Stimulated activated CD8-positive, alpha-beta memory T cell treated with anti-CD3 and anti-CD28 coated beads, Interleukin-4, amount 100 ng/mL, for 4 hours (primary cell): Measurements from ENCODE around the gene MRPL16.
A peak's percentile ranks its signal among the peaks of the same experiment; 100 is the strongest.
"Not testable (repeated sequence)": the region's sequence is repeated elsewhere in the genome, so short reads cannot be mapped to it uniquely, and the experiment has no call there.

ENCODE experiments used
- DNase-seq, 2 donors: peaks; one replicate each; pipeline ENCODE4 v3.0.0-alpha.2; 2020; ENCODE audit warnings: low read depth in 2 of 2, low spot score in 1 of 2

Gene MRPL16

GRCh38 chr11:59810189-59810910, at the start of gene MRPL16:
Gene MRPL16, minus strand, starts transcription at chr11:59810778. Its CDS starts 120 bp downstream, at chr11:59810658.
- DNase-seq: peak; percentile 74 to 81

- DNase-seq: no peak
These were observed 49.1 kb upstream of the MRPL16 start for GRCh38 chr11:59859673-59860072.

GRCh38 chr11:59857439-59858434, 47.2 kb upstream of the MRPL16 start:
- no peak for DNase-seq

- no peak for DNase-seq
These were observed 44.3 kb upstream of the MRPL16 start for GRCh38 chr11:59854871-59855270.

- not testable (repeated sequence) for DNase-seq
These were observed 40.8 kb upstream of the MRPL16 start for GRCh38 chr11:59851416-59851815.

- DNase-seq: not testable (repeated sequence)
These were observed 39.0 kb upstream of the MRPL16 start for GRCh38 chr11:59849551-59849950.

GRCh38 chr11:59849129-59849528, 38.6 kb upstream of the MRPL16 start:
- DNase-seq: no peak

- DNase-seq: not testable (repeated sequence)
These were observed 37.9 kb upstream of the MRPL16 start for GRCh38 chr11:59848439-59848838.

GRCh38 chr11:59847626-59848025, 37.0 kb upstream of the MRPL16 start:
- DNase-seq: no peak

GRCh38 chr11:59846556-59846955, 36.0 kb upstream of the MRPL16 start:
- DNase-seq: no peak

- DNase-seq: no peak
These were observed 34.8 kb upstream of the MRPL16 start, which contains the start of gene CBLIF for GRCh38 chr11:59845399-59845798. Gene CBLIF, minus strand, starts transcription at chr11:59845499. Its CDS starts 46 bp downstream, at chr11:59845453.

- no peak for DNase-seq
These were observed 31.7 kb upstream of the MRPL16 start for GRCh38 chr11:59842316-59842715.

GRCh38 chr11:59841514-59841913, 30.9 kb upstream of the MRPL16 start:
- no peak for DNase-seq

GRCh38 chr11:59839615-59840014, 29.0 kb upstream of the MRPL16 start:
- no peak for DNase-seq

GRCh38 chr11:59833602-59834001, 23.0 kb upstream of the MRPL16 start:
- DNase-seq: no peak

- no peak for DNase-seq
These were observed 18.8 kb upstream of the MRPL16 start for GRCh38 chr11:59829358-59829757.

- peak in 1 of 2 donors; percentile 6 for DNase-seq
These were observed 12.5 kb upstream of the MRPL16 start for GRCh38 chr11:59822989-59823566.

GRCh38 chr11:59818572-59818971, 8.0 kb upstream of the MRPL16 start:
- no peak for DNase-seq

GRCh38 chr11:59816434-59816833, 5.9 kb upstream of the MRPL16 start:
- DNase-seq: not testable (repeated sequence)

GRCh38 chr11:59815754-59816153, 5.2 kb upstream of the MRPL16 start:
- DNase-seq: no peak

GRCh38 chr11:59814021-59814420, 3.4 kb upstream of the MRPL16 start:
- DNase-seq: no peak
